ENCODE measurements around the gene TOGARAM1.

The TOGARAM1 gene

GRCh38 chr14:44951051-44951450 lies 10.9 kb upstream of the TOGARAM1 start:
- DNase-seq = no peak
- no peak overlapping the region for H3K56ac ChIP-seq (ENCODE audit: low read length)
- no peak overlapping the region for H3K4me2 ChIP-seq (ENCODE audit: low read length)
- H3K4me3 ChIP-seq (ENCODE audit: low read length) = no peak overlapping the region
- no CpG with 5 or more reads among the region's 2 CpGs for WGBS (ENCODE audit: extremely low coverage, insufficient coverage, low lambda C conversion rate)
- no peak overlapping the region for H2AK5ac ChIP-seq (ENCODE audit: low read length)
- no peak overlapping the region for H3K23ac ChIP-seq (ENCODE audit: low read length)
- H3K79me2 ChIP-seq (ENCODE audit: control insufficient read depth, insufficient read depth, low read length) = peaks cover 5% of the 10 kb centered on the region
- no peak overlapping the region for H3K4ac ChIP-seq (ENCODE audit: low read depth, low read length)
- no peak overlapping the region for H2BK120ac ChIP-seq (ENCODE audit: low read depth, low read length)
- H3K9ac ChIP-seq (ENCODE audit: low read length) = no peak overlapping the region
- no peak overlapping the region for H2BK5ac ChIP-seq (ENCODE audit: low read length)
- peaks cover 5% of the 10 kb centered on the region for H3K79me1 ChIP-seq (ENCODE audit: low read length)
- H3K36me3 ChIP-seq (ENCODE audit: control insufficient read depth, insufficient read depth, low read length) = no peaks in the 10 kb centered on the region
- H3K4me1 ChIP-seq (ENCODE audit: control insufficient read depth, low read depth, low read length) = no peaks in the 10 kb centered on the region
- H4K8ac ChIP-seq (ENCODE audit: low read depth, low read length) = no peak overlapping the region
- H3K27me3 ChIP-seq (ENCODE audit: insufficient read depth, low read length, poor library complexity) = no peaks in the 10 kb centered on the region
- H3K27ac ChIP-seq (ENCODE audit: low read depth, low read length) = no peak overlapping the region
- H2BK15ac ChIP-seq (replicated peaks; ENCODE audit: low read depth) = no peak overlapping the region
- H3K18ac ChIP-seq (ENCODE audit: low read length) = no peak overlapping the region
- H4K5ac ChIP-seq (ENCODE audit: low read length) = no peak overlapping the region

GRCh38 chr14:44952391-44953110 lies 9.4 kb upstream of the TOGARAM1 start:
- H3K27me3 ChIP-seq (ENCODE audit: insufficient read depth, low read length, poor library complexity) = no peaks in the 10 kb centered on the region
- no peak overlapping the region for H3K27ac ChIP-seq (ENCODE audit: low read depth, low read length)
- no peak overlapping the region for H3K18ac ChIP-seq (ENCODE audit: low read length)
- H3K79me2 ChIP-seq (ENCODE audit: control insufficient read depth, insufficient read depth, low read length) = peaks cover 5% of the 10 kb centered on the region
- no peak overlapping the region for H3K4ac ChIP-seq (ENCODE audit: low read depth, low read length)
- DNase-seq = no peak
- no peak overlapping the region for H3K23ac ChIP-seq (ENCODE audit: low read length)
- H3K4me1 ChIP-seq (ENCODE audit: control insufficient read depth, low read depth, low read length) = no peaks in the 10 kb centered on the region
- H3K79me1 ChIP-seq (ENCODE audit: low read length) = peaks cover 3% of the 10 kb centered on the region
- no peak overlapping the region for H2BK5ac ChIP-seq (ENCODE audit: low read length)
- no peak overlapping the region for H2AK5ac ChIP-seq (ENCODE audit: low read length)
- no peak overlapping the region for H3K9ac ChIP-seq (ENCODE audit: low read length)
- no peak overlapping the region for H2BK120ac ChIP-seq (ENCODE audit: low read depth, low read length)
- no peak overlapping the region for H4K5ac ChIP-seq (ENCODE audit: low read length)
- H4K8ac ChIP-seq (ENCODE audit: low read depth, low read length) = no peak overlapping the region
- H3K4me2 ChIP-seq (ENCODE audit: low read length) = no peak overlapping the region
- no peak overlapping the region for H3K4me3 ChIP-seq (ENCODE audit: low read length)
- 100% methylated on average over 1 of the region's 4 CpGs for WGBS (ENCODE audit: extremely low coverage, insufficient coverage, low lambda C conversion rate)
- no peak overlapping the region for H2BK15ac ChIP-seq (replicated peaks; ENCODE audit: low read depth)
- no peaks in the 10 kb centered on the region for H3K36me3 ChIP-seq (ENCODE audit: control insufficient read depth, insufficient read depth, low read length)
- H3K56ac ChIP-seq (ENCODE audit: low read length) = no peak overlapping the region

- Histone ChIP-seq H3K36me3 (ENCODE audit: control insufficient read depth, insufficient read depth, low read length) (no peaks in the 10 kb centered on the region), H3K27me3 (ENCODE audit: insufficient read depth, low read length, poor library complexity) (no peaks in the 10 kb centered on the region), H3K23ac (ENCODE audit: low read length) (no peak overlapping the region), H3K18ac (ENCODE audit: low read length) (no peak overlapping the region), H3K56ac (ENCODE audit: low read length) (no peak overlapping the region), H4K8ac (ENCODE audit: low read depth, low read length) (no peak overlapping the region), H3K9ac (ENCODE audit: low read length) (no peak overlapping the region), H2AK5ac (ENCODE audit: low read length) (no peak overlapping the region), H3K4me3 (ENCODE audit: low read length) (no peak overlapping the region), H3K4me1 (ENCODE audit: control insufficient read depth, low read depth, low read length) (no peaks in the 10 kb centered on the region), H2BK15ac (replicated peaks; ENCODE audit: low read depth) (no peak overlapping the region), H3K79me1 (ENCODE audit: low read length) (peaks cover 3% of the 10 kb centered on the region), H2BK5ac (ENCODE audit: low read length) (no peak overlapping the region), H4K5ac (ENCODE audit: low read length) (no peak overlapping the region), H3K4me2 (ENCODE audit: low read length) (no peak overlapping the region), H3K27ac (ENCODE audit: low read depth, low read length) (no peak overlapping the region), H3K79me2 (ENCODE audit: control insufficient read depth, insufficient read depth, low read length) (peaks cover 5% of the 10 kb centered on the region), H2BK120ac (ENCODE audit: low read depth, low read length) (no peak overlapping the region), H3K4ac (ENCODE audit: low read depth, low read length) (no peak overlapping the region)
- WGBS (ENCODE audit: extremely low coverage, insufficient coverage, low lambda C conversion rate) = no CpG with 5 or more reads among the region's 3 CpGs
- no peak for DNase-seq
Observed at GRCh38 chr14:44954750-44955149, 7.2 kb upstream of the TOGARAM1 start.

- Histone ChIP-seq H2BK120ac (ENCODE audit: low read depth, low read length) (no peak overlapping the region), H3K27me3 (ENCODE audit: insufficient read depth, low read length, poor library complexity) (no peaks in the 10 kb centered on the region), H3K18ac (ENCODE audit: low read length) (no peak overlapping the region), H3K36me3 (ENCODE audit: control insufficient read depth, insufficient read depth, low read length) (no peaks in the 10 kb centered on the region), H3K79me2 (ENCODE audit: control insufficient read depth, insufficient read depth, low read length) (peaks cover 9% of the 10 kb centered on the region), H3K23ac (ENCODE audit: low read length) (no peak overlapping the region), H3K9ac (ENCODE audit: low read length) (no peak overlapping the region), H3K4me3 (ENCODE audit: low read length) (no peak overlapping the region), H4K5ac (ENCODE audit: low read length) (no peak overlapping the region), H3K4me2 (ENCODE audit: low read length) (no peak overlapping the region), H3K56ac (ENCODE audit: low read length) (no peak overlapping the region), H3K79me1 (ENCODE audit: low read length) (peaks cover 5% of the 10 kb centered on the region), H3K4me1 (ENCODE audit: control insufficient read depth, low read depth, low read length) (no peaks in the 10 kb centered on the region), H2BK15ac (replicated peaks; ENCODE audit: low read depth) (no peak overlapping the region), H2AK5ac (ENCODE audit: low read length) (no peak overlapping the region), H2BK5ac (ENCODE audit: low read length) (no peak overlapping the region), H4K8ac (ENCODE audit: low read depth, low read length) (no peak overlapping the region), H3K4ac (ENCODE audit: low read depth, low read length) (no peak overlapping the region), H3K27ac (ENCODE audit: low read depth, low read length) (no peak overlapping the region)
- DNase-seq = no peak
- no CpG with 5 or more reads among the region's 3 CpGs for WGBS (ENCODE audit: extremely low coverage, insufficient coverage, low lambda C conversion rate)
Observed at GRCh38 chr14:44955528-44955927, 6.5 kb upstream of the TOGARAM1 start.

- Histone ChIP-seq H3K27me3 (ENCODE audit: insufficient read depth, low read length, poor library complexity) (no peaks in the 10 kb centered on the region), H3K79me2 (ENCODE audit: control insufficient read depth, insufficient read depth, low read length) (peaks cover 9% of the 10 kb centered on the region), H2BK5ac (ENCODE audit: low read length) (no peak overlapping the region), H3K36me3 (ENCODE audit: control insufficient read depth, insufficient read depth, low read length) (no peaks in the 10 kb centered on the region), H3K18ac (ENCODE audit: low read length) (no peak overlapping the region), H3K27ac (ENCODE audit: low read depth, low read length) (no peak overlapping the region), H2BK120ac (ENCODE audit: low read depth, low read length) (no peak overlapping the region), H3K56ac (ENCODE audit: low read length) (no peak overlapping the region), H3K79me1 (ENCODE audit: low read length) (peaks cover 2% of the 10 kb centered on the region), H2BK15ac (replicated peaks; ENCODE audit: low read depth) (no peak overlapping the region), H4K8ac (ENCODE audit: low read depth, low read length) (no peak overlapping the region), H3K9ac (ENCODE audit: low read length) (no peak overlapping the region), H4K5ac (ENCODE audit: low read length) (no peak overlapping the region), H3K23ac (ENCODE audit: low read length) (no peak overlapping the region), H3K4me1 (ENCODE audit: control insufficient read depth, low read depth, low read length) (no peaks in the 10 kb centered on the region), H2AK5ac (ENCODE audit: low read length) (no peak overlapping the region), H3K4me2 (ENCODE audit: low read length) (no peak overlapping the region), H3K4ac (ENCODE audit: low read depth, low read length) (no peak overlapping the region), H3K4me3 (ENCODE audit: low read length) (no peak overlapping the region)
- DNase-seq = no peak
- 100% methylated on average over 1 of the region's 3 CpGs for WGBS (ENCODE audit: extremely low coverage, insufficient coverage, low lambda C conversion rate)
Observed at GRCh38 chr14:44956866-44957265, 5.1 kb upstream of the TOGARAM1 start.

- Histone ChIP-seq H3K56ac (ENCODE audit: low read length) (no peak overlapping the region), H3K4me1 (ENCODE audit: control insufficient read depth, low read depth, low read length) (peaks cover 6% of the 10 kb centered on the region), H2BK120ac (ENCODE audit: low read depth, low read length) (no peak overlapping the region), H3K36me3 (ENCODE audit: control insufficient read depth, insufficient read depth, low read length) (no peaks in the 10 kb centered on the region), H4K5ac (ENCODE audit: low read length) (no peak overlapping the region), H3K4me3 (ENCODE audit: low read length) (no peak overlapping the region), H3K9ac (ENCODE audit: low read length) (no peak overlapping the region), H3K79me1 (ENCODE audit: low read length) (peaks cover 7% of the 10 kb centered on the region), H3K4ac (ENCODE audit: low read depth, low read length) (no peak overlapping the region), H3K27ac (ENCODE audit: low read depth, low read length) (no peak overlapping the region), H3K18ac (ENCODE audit: low read length) (no peak overlapping the region), H4K8ac (ENCODE audit: low read depth, low read length) (no peak overlapping the region), H3K79me2 (ENCODE audit: control insufficient read depth, insufficient read depth, low read length) (peaks cover 25% of the 10 kb centered on the region), H2BK15ac (replicated peaks; ENCODE audit: low read depth) (no peak overlapping the region), H2BK5ac (ENCODE audit: low read length) (no peak overlapping the region), H2AK5ac (ENCODE audit: low read length) (no peak overlapping the region), H3K4me2 (ENCODE audit: low read length) (no peak overlapping the region), H3K23ac (ENCODE audit: low read length) (no peak overlapping the region), H3K27me3 (ENCODE audit: insufficient read depth, low read length, poor library complexity) (no peaks in the 10 kb centered on the region)
- DNase-seq = no peak
- no CpG with 5 or more reads among the region's 3 CpGs for WGBS (ENCODE audit: extremely low coverage, insufficient coverage, low lambda C conversion rate)
Observed at GRCh38 chr14:44959538-44959937, 2.5 kb upstream of the TOGARAM1 start.

All from mesendoderm (in vitro differentiated cells).